GM19193 (cell line): ENCODE measurements around the gene ST6GALNAC4.

ENCODE experiments used
- POLR2A ChIP-seq: IDR thresholded peaks from 4 replicates; pipeline ENCODE4 v1.6.1; 2011; ENCODE audit not compliant: insufficient read depth, insufficient read length; ENCODE audit errors: extremely low read depth

The ST6GALNAC4 gene

GRCh38 chr9:127884427-127884911, 32.4 kb downstream of the ST6GALNAC4 start:
- no peak for TF ChIP-seq POLR2A

GRCh38 chr9:127883959-127884358, 32.9 kb downstream of the ST6GALNAC4 start:
- no peak for TF ChIP-seq POLR2A

GRCh38 chr9:127880143-127880542, 36.7 kb downstream of the ST6GALNAC4 start:
- TF ChIP-seq POLR2A: no peak

GRCh38 chr9:127878652-127879390, 38.0 kb downstream of the ST6GALNAC4 start:
- TF ChIP-seq POLR2A: no peak

- TF ChIP-seq POLR2A: no peak
These were observed 38.7 kb downstream of the ST6GALNAC4 start for GRCh38 chr9:127878001-127878651.

- TF ChIP-seq POLR2A: no peak
These were observed 39.3 kb downstream of the ST6GALNAC4 start, which contains the start of gene AK1 for GRCh38 chr9:127877566-127877998. AK1 (minus strand) TSS chr9:127877675; CDS start chr9:127874617, 3,058 bp downstream.

GRCh38 chr9:127876764-127877562, 39.9 kb downstream of the ST6GALNAC4 start:
- no peak for TF ChIP-seq POLR2A

- no peak for TF ChIP-seq POLR2A
These were observed 40.6 kb downstream of the ST6GALNAC4 start for GRCh38 chr9:127876026-127876763.

GRCh38 chr9:127875306-127875966, 41.4 kb downstream of the ST6GALNAC4 start:
- no peak for TF ChIP-seq POLR2A

GRCh38 chr9:127874301-127875221, 42.3 kb downstream of the ST6GALNAC4 start:
- TF ChIP-seq POLR2A: no peak

- no peak for TF ChIP-seq POLR2A
These were observed 43.0 kb downstream of the ST6GALNAC4 start for GRCh38 chr9:127873886-127874285.

- no peak for TF ChIP-seq POLR2A
These were observed 43.6 kb downstream of the ST6GALNAC4 start for GRCh38 chr9:127873223-127873691.
